SW 1271 (cell line): Measurements from ENCODE around the gene INHBB.
"Not testable (repeated sequence)": the region's sequence is repeated elsewhere in the genome, so short reads cannot be mapped to it uniquely, and the experiment has no call there.

Experiments
- DNase-seq, 2 experiments: peaks; one replicate each; lab custom pipeline; 2025; lab: John Stamatoyannopoulos, UW

INHBB gene

GRCh38 chr2:120381661-120382060 is 35.7 kb downstream of the INHBB start:
- DNase-seq = no peak

- no peak for DNase-seq
Measured at GRCh38 chr2:120382541-120383144, 36.7 kb downstream of the INHBB start.

- no peak for DNase-seq
Measured at GRCh38 chr2:120383191-120383590, 37.3 kb downstream of the INHBB start.

DNA sequence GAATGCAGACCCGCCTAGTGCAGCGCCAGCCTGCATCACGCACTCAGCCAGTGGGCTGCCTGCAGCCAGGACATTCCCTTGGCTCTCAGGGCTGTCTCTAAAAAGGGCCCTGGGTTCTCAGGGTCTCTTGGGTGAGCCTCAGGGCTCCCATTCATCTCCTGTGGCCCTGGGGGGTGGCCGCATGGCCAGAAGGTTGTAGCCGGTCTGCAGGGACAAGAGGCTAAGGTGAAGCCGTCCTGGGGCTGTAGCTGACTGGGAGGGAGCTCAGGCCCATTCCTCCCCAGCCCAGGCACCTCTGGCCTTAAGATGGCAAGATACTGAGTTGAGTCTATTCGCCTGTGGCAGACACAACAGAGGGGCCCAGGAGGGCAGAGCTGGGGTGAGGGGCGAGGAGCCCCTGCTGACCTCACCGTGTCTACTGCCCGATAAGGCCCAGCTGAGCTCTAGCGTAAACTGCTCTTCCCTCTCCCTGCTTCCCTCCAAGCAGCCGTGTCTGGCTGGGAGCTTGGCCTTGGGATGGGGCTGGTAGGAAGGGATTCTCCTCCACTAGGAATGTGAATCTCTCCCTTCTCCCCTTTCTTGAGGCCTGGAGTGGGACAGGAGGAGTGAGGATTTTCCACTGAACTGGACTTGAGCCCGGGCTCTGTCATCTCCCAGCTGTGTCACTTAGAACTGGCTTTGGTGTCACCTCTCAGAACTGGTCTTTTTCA is 37.9 kb downstream of the INHBB start:
- no peak for DNase-seq

DNA sequence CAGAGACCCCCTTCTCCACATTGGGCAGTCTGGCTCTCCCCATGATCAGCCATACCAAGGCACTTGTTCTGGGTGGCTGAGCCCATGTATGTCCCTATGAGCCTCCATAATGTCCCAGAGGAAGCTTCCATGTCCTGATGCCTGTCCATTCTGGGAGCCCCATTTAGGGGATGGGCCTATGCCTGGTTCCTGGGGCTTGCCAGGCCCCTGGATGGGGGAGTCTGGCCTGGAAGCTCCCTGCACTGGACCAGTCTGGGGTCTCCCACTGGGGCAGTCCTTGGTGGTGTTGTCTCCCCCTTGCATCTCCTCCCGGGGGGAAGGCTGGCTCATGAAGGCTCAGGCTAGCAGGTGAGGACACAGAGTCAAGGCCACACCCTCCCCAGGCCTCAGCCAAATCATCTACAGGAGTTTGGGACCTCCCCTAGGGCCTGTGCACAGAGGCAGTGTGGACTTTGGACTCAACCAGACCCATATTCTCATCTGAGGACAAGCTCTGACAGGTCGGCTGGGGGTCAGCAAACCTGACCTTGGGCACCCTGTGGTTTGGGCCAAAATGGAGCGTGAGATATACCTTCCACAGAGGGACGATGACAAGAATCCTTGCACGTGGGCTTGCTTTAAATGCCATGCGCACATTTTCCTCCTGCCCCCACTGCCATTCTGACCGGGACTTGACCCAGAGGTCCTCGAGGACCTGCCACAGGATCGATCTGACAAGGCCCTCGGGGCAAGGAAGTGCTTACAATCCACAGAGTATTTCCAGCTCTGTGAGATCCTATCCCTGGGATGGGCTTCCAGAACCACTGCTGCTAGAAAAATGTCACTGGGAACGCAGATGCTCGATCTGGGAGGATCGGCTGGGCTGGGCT is 38.8 kb downstream of the INHBB start:
- DNase-seq = no peak

DNA sequence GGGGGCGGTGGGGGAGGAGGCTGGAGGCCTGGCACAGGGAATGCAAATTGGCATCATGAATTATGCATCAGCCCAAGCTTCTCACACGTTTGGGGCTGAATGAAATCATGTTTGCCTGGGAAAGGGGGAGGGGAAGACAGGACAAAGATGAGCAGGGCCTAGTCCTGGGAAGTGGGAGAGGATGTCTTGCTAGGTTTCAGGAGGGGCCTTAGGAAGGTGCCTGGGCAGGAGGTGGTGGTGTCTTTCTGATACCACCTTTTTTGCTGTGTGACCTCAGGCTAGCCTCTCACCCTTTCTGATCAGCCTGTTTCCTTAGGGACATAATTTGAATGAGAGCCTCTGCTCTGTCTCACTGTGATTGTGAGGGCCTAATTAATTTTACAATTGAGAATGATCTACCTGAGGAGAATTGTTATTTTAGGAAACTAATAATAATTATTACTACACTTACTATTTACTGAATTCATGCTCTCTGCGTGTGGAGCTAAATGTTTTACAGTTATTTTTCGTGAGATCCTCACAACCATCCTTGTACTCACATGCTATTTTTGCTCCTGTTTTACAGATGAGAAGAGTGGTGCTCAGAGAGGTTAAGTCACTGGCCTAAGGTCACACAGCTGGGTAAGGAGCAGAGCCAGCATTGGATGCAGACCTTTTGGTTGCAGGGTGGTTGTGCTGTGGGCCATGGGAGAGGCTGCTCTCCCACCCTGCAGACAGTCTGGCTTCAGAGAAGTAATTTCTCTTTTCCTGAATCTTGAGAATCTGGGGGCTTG is 39.6 kb downstream of the INHBB start:
- no peak for DNase-seq

DNA sequence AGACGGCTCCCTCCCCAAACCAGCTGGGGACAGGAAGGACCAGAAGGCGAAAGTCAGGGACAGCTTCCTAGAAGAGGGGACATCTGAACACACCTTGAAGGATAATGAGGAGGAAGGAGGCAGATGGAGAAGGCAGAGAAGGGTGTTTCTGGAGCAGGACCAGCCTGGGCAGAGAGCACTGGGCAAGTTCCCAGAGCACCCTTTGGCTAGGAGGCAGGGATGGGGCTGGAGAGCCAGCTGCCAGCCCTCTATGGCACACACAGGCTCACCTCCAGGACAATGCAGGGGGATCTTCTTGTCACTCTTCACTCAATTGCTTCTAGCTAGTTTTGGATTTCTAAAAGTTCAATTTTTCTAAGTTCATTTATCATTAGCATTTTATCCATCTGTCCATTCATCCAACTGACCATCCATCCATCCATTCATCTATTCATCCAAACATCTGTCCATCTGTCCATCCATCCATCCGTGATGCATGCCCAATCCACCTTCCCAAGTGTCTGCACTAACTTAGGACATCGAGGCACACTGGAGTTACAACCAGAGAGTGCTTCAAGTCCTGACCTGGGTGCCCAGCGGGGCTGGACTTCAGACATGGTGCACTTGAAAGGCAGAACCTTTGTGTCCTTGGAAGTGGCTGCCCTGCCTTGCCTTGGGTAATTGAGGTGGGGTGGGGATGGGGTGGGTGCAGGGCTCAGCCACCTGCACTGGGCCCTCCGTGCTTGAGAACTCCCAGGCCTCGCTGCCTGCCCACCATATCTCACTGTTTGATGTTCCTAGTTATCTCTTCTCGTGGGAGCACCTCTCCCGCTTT is 42.5 kb downstream of the INHBB start:
- DNase-seq = no peak

DNA sequence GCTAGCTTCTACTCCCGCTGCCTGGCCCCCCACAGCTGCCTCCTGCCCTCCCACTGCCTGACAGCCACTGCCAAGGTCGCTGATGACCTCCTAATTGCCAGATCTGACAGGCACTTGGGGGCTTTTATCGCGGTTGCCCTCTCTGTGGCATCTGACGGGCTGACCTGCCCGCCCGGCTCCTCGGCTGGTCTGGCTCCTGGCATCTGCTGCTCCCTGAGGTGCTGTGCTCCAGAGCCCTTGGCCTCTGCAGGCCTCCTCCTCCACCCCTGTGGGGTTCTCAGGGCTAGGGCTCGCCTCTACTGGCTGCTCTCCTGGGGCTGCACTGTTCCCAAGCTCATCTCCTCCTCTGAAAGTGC is 43.1 kb downstream of the INHBB start:
- DNase-seq = no peak

- DNase-seq = no peak
Measured at GRCh38 chr2:120390381-120391055, 44.6 kb downstream of the INHBB start.

GRCh38 chr2:120391382-120391781 is 45.4 kb downstream of the INHBB start:
- DNase-seq = not testable (repeated sequence)

DNA sequence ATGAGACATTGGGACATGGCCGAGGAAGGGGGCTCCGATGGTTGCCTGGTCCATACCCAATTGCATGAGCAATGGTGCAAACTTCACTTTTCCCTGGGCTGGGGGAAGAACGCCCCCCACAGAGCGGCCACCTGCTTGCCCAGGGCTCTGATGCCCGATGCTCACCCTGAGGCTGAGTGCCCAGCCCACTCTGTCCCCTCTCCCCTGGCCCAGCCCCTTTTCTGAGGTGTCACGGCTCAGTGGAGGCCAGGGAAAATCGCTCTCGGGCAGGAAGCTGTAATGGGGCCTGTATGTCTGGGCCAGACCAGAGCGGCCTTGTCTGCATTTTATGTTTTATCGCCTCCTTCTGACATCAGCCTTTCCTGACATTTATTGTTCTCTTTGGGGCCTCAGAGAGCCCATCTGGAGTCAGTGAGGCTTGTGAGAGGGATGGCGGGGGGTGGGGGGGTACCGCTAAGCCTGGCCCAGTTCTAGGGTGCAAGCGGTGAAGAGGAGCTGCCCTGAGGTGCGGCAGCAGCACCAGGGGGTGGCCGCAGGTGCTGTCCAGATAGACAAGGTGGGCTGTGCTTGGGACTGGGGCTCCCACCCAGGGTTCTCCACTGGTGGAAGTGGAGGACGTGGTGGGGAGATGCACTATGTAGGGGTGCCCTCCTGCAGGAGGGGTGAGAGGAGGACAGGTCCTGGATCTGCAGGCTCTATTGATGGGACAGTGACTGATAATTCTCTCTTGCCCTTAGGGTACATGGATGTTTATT is 46.2 kb downstream of the INHBB start:
- DNase-seq = no peak

DNA sequence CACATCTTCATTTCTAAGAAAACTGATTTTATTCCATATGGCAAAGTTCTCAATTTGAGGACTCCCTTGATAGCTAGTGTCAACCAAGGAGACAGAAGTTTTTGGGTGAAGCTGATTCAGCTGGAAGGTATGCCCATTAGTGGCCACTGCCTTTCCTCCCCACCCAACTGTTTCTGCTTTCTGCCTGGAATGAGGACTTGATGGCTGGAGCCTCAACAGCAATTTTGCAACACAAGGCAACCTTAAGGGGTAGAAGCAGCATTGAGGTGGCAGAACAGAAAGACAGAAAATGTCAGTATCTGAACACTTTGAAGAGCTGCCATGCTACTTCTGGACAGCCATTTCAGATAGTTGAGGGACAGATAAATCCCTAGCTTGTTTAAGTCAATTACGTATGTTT is 47.0 kb downstream of the INHBB start:
- DNase-seq = no peak

DNA sequence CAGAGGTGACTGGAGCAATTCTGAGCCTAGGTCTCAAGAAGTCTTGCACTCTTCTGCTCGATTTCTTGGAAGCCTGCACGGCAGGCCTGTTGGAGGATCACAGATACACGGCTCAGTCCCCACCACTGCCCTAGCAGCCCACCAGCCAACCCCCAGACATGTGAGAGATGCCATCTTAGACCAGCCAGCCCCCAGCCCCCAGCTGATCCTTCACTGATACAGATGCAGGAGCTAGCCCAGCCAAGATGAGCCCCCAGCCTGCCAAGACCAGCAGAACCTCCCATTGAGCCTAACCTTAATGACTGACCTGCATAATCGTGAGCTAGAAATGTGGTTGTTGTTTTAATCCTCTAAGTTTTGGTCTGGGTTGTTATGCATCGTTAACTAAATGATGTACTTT is 47.5 kb downstream of the INHBB start:
- DNase-seq = no peak

DNA sequence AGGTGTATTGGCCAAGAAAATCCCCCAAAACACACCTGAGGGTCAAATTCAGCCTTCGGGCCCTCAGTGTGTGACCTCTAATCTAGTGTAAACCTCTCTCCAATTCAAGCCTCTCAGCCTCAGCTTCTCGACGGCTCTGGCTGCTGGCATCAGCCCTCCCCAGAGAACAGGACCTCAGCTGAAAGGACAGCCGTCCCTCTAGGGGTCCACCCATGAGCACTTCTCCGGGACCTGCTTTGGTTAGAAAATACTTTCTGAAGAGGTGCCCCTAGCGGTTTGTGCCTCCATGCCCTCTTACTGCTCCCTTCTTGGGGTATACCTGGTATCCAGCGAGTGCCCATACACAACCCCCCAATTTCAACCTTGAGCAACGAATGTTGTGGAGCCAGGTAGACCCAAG is 48.8 kb downstream of the INHBB start:
- DNase-seq = no peak

DNA sequence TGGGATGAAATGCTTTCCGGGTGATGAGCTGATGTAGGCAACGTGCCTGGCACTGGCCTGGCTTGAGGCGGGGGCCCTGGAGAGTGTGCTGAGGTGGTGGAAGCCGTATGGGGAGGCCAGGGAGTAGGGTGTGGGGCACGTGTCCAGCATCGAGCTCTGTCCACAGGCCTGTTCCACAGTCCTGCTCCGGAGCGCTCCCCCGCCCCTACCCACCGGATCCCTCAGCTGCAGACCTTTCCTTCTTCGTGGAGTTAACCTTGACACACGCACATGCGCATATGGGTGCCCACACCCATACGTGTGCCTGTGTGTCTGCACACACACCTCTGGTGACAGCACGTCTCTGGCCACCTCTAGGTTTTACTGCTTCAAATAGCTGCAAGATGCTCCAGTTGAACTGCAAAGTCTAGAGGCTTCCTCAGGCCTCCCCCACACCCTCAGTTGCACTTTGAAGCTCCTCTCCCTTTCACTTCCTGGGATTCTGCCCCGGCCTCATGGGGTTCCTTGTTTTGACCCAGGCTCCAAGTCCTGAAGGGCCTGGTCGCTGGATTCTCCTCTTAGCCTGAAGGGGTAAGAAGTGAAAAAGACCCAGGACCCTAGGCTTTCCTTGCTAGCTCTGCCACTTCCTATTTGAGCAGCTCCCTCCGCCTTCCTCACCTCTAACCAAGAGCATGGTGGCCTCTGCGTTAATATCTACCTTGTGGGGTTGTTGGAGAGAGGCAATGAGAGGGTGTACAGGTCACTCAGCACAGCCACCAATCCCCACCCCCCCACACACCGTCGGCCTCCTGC is 49.5 kb downstream of the INHBB start:
- no peak for DNase-seq

- DNase-seq = no peak
Measured at GRCh38 chr2:120396013-120396860, 50.3 kb downstream of the INHBB start.

- DNase-seq = no peak
Measured at GRCh38 chr2:120396861-120397811, 51.2 kb downstream of the INHBB start.
